ENCODE measurements around the gene DGKG. TPM values are rescaled to one million over a fixed set of nuclear protein-coding genes. Genes with fewer than 3 reads are reported as not detected.

Gene DGKG
- total RNA-seq, 3 donors from 2014 or later: 0.80 to 6.7 (median 0.96) TPM

DNA sequence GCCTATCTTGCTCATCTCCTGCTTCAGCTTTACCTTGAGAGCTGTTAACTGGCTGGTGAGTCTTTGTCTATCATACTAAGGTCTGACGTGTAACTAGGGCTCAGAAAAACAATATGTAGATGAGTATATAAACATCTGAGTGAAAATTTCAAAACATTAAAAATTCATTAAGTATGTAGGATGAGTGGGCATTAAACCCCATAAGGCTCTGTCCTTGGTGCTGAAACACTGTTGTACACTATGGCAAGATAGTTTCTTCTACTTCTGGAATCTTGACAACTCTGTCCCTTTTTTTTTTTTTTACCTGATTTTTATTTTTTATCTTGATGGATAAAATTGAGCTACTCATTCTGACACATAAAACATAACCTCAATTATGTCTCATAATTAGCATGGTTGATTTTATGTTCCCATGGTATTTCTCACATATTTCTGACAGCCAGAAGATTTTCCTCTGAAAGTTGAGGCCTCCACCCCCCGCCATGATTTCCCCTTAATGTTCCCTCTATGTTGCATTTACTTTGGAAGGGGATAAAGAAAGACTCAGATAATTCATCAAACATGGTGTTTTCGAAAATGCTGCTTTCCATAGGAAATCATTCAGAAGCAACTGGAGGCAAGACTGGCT lies 54.3 kb downstream of the DGKG start:
- Histone ChIP-seq H3K36me3 (ENCODE audit: low read depth) (no peaks in the 10 kb centered on the region), H3K4me3 (no peak overlapping the region), H3K9me3 (no peaks in the 10 kb centered on the region), H3K4me1 (ENCODE audit: low read depth) (no peaks in the 10 kb centered on the region)
- DNase-seq (peak in 1 of 3 donors; percentile 14), ATAC-seq (no peak)
- intact Hi-C loops (cut with DNase I, micrococcal nuclease): no loop called here
- TF ChIP-seq, protein P1, sequence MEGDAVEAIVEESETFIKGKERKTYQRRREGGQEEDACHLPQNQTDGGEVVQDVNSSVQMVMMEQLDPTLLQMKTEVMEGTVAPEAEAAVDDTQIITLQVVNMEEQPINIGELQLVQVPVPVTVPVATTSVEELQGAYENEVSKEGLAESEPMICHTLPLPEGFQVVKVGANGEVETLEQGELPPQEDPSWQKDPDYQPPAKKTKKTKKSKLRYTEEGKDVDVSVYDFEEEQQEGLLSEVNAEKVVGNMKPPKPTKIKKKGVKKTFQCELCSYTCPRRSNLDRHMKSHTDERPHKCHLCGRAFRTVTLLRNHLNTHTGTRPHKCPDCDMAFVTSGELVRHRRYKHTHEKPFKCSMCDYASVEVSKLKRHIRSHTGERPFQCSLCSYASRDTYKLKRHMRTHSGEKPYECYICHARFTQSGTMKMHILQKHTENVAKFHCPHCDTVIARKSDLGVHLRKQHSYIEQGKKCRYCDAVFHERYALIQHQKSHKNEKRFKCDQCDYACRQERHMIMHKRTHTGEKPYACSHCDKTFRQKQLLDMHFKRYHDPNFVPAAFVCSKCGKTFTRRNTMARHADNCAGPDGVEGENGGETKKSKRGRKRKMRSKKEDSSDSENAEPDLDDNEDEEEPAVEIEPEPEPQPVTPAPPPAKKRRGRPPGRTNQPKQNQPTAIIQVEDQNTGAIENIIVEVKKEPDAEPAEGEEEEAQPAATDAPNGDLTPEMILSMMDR (IDR thresholded peaks at IDR 0.05): no peak

GRCh38 chr3:186305286-186305685 lies 56.7 kb downstream of the DGKG start:
- intact Hi-C loops (cut with DNase I, micrococcal nuclease): no loop called here
- Histone ChIP-seq H3K4me3 (no peak overlapping the region), H3K36me3 (ENCODE audit: low read depth) (no peaks in the 10 kb centered on the region), H3K9me3 (no peaks in the 10 kb centered on the region), H3K4me1 (ENCODE audit: low read depth) (no peaks in the 10 kb centered on the region)
- TF ChIP-seq, protein P1 (IDR thresholded peaks at IDR 0.05): no peak
- no peak for ATAC-seq
- no peak for DNase-seq

DNA sequence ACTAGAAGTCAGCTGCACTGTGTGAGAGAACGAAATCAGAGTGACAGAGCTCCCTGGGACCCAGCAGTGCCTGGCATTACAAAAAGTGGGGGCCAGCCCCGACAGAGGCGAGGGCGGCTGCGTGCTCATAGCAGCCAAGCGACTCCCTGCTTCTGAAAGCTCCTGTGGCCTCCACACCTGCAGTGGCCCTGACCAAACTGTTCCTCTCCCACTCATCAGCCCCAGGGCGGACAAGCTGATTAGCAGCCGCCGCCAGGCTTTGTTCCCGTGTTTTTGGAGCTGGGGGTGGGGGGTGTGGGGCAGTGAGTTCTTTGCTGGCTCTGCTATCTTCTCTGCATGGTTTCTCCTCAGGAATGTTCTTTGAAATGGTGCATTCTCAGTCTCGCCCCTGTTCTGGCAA lies 58.1 kb downstream of the DGKG start:
- ATAC-seq (no peak), DNase-seq (no peak)
- H3K4me1 ChIP-seq (ENCODE audit: low read depth): no peaks in the 10 kb centered on the region
- intact Hi-C loops (cut with DNase I, micrococcal nuclease): no loop called here
- H3K9me3 ChIP-seq: no peaks in the 10 kb centered on the region
- TF ChIP-seq, protein P1 (IDR thresholded peaks at IDR 0.05): no peak
- no peaks in the 10 kb centered on the region for H3K36me3 ChIP-seq (ENCODE audit: low read depth)
- no peak overlapping the region for H3K4me3 ChIP-seq

GRCh38 chr3:186299327-186299726 lies 62.7 kb downstream of the DGKG start:
- H3K36me3 ChIP-seq (ENCODE audit: low read depth): no peaks in the 10 kb centered on the region
- no peaks in the 10 kb centered on the region for H3K9me3 ChIP-seq
- no peak overlapping the region for H3K4me3 ChIP-seq
- TF ChIP-seq, protein P1 (IDR thresholded peaks at IDR 0.05): no peak
- H3K4me1 ChIP-seq (ENCODE audit: low read depth): no peaks in the 10 kb centered on the region
- intact Hi-C loops (cut with DNase I, micrococcal nuclease): no loop called here
- no peak for ATAC-seq
- DNase-seq: no peak

DNA sequence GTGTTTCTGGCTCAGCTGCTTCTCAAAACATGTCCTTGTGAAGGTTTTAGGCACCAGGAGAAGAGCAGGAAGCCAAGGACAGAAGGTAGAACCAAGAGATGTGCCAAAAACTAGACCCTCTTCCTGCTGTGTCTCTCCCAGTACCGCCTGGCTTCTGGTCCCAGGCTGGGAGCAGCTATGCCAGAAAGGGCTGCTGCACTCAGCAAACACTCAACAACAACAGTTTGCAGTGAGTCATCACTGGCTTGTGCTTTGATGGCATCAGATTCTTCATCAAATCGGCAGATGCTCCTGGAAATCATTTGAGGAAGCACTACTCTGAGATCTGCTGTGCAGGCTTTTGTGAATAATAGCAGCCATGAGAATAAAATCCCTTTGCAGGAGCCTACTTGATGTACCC lies 63.2 kb downstream of the DGKG start:
- ATAC-seq: no peak
- TF ChIP-seq, protein P1 (IDR thresholded peaks at IDR 0.05): no peak
- no peak overlapping the region for H3K4me3 ChIP-seq
- DNase-seq: no peak
- no peaks in the 10 kb centered on the region for H3K36me3 ChIP-seq (ENCODE audit: low read depth)
- H3K9me3 ChIP-seq: no peaks in the 10 kb centered on the region
- no peaks in the 10 kb centered on the region for H3K4me1 ChIP-seq (ENCODE audit: low read depth)
- intact Hi-C loops (cut with DNase I, micrococcal nuclease): no loop called here

GRCh38 chr3:186290796-186291195 lies 71.2 kb downstream of the DGKG start:
- Histone ChIP-seq H3K36me3 (ENCODE audit: low read depth) (no peaks in the 10 kb centered on the region), H3K4me1 (ENCODE audit: low read depth) (no peaks in the 10 kb centered on the region), H3K4me3 (no peak overlapping the region), H3K9me3 (no peaks in the 10 kb centered on the region)
- TF ChIP-seq, protein P1 (IDR thresholded peaks at IDR 0.05): no peak
- DNase-seq (no peak), ATAC-seq (no peak)
- intact Hi-C loops (cut with DNase I, micrococcal nuclease): no loop called here
